A549 (cell line): ENCODE measurements around the gene EPB41L4B. TPM values are rescaled to one million over a fixed set of nuclear protein-coding genes. Genes with fewer than 3 reads are reported as not detected.

Source experiments
- ATAC-seq, 2 experiments: fragments of 200-7000 bp in 1 of 2; fragments of >200 bp in 1 of 2; cut with Nextera tagmentation in 1 of 2; cut with Tn5 transposase in 1 of 2; 3 replicates each; pipeline versions ENCODE4 v1.8.0 to v1.9.1; 2018 to 2020; ENCODE audit warnings: mild to moderate bottlenecking in 1 of 2, moderate library complexity in 1 of 2
- CTCF ChIA-PET: fragments of 300-600 bp; sonication (Branson Sonifier 250); formaldehyde crosslinking; extraction: SDS; loops from one replicate; lab custom pipeline; 2021; ENCODE audit warnings: antibody characterized with exemption, inconsistent platforms; lab: Yijun Ruan, JAX
- POLR2A ChIA-PET: fragments of 350-600 bp; formaldehyde crosslinking; extraction: SDS; loops from one replicate; lab custom pipeline; 2021; ENCODE audit warnings: antibody characterized with exemption, inconsistent platforms; lab: Yijun Ruan, JAX
- DNase-seq, 2 experiments: peaks; one replicate each; pipeline versions ENCODE4 v3.0.0 to v3.0.0-alpha.2; 2011 to 2016; ENCODE audit warnings: low read depth in 1 of 2, low spot score in 1 of 2
- FAIRE-seq: peaks from 2 replicates; lab custom pipeline; 2011; peaks lifted over from hg19 to GRCh38; lab: Jason Lieb, UNC
- H3K27ac ChIP-seq, 2 experiments: fragments of >200 bp; sonication (Bioruptor Twin); formaldehyde crosslinking; 3 replicates each; pipeline ENCODE4 v1.5.1; 2016 to 2017
- H3K4me1 ChIP-seq: fragments of >200 bp; sonication (Bioruptor Twin); formaldehyde crosslinking; 3 replicates; pipeline ENCODE4 v1.6.1; 2016
- H3K4me2 ChIP-seq: fragments of >200 bp; sonication (Bioruptor Twin); formaldehyde crosslinking; 3 replicates; pipeline ENCODE4 v1.6.1; 2016
- H3K4me3 ChIP-seq: fragments of >200 bp; sonication (Bioruptor Twin); formaldehyde crosslinking; 3 replicates; pipeline ENCODE4 v1.5.1; 2016
- H3K9me3 ChIP-seq: fragments of >200 bp; sonication (Bioruptor Twin); formaldehyde crosslinking; 3 replicates; pipeline ENCODE4 v1.6.1; 2016
- CBX8 ChIP-seq: fragments of 200-600 bp; sonication (generic); IDR thresholded peaks from 2 replicates; pipeline ENCODE4 v1.6.1; 2016
- CEBPB ChIP-seq, 2 experiments: fragments of >200 bp in 1 of 2; sonication (Bioruptor Twin) in 1 of 2; formaldehyde crosslinking in 1 of 2; IDR thresholded peaks; 2 replicates each; pipeline ENCODE4 v1.6.1; 2012 to 2016
- EHF ChIP-seq: fragments of 250-450 bp; sonication (Bioruptor Pico); IDR thresholded peaks from 2 replicates; pipeline ENCODE4 v1.5.0; 2020; ENCODE audit warnings: mild to moderate bottlenecking
- HDAC2 ChIP-seq: fragments of 200-600 bp; sonication (generic); IDR thresholded peaks from 2 replicates; pipeline ENCODE4 v1.6.1; 2016
- HOXB13 ChIP-seq: fragments of 250-450 bp; sonication (Bioruptor Pico); IDR thresholded peaks from 2 replicates; pipeline ENCODE4 v1.5.0; 2020; ENCODE audit warnings: low read depth, mild to moderate bottlenecking, moderate library complexity
- JUN ChIP-seq, 2 experiments: fragments of >200 bp; sonication (Bioruptor Twin); formaldehyde crosslinking; IDR thresholded peaks; 2 replicates in 1 of 2; 3 replicates in 1 of 2; pipeline ENCODE4 v1.6.1; 2016 to 2017
- JUNB ChIP-seq: fragments of >200 bp; sonication (Bioruptor Twin); formaldehyde crosslinking; IDR thresholded peaks from 2 replicates; pipeline ENCODE4 v1.6.1; 2016
- MAZ ChIP-seq: fragments of 150-350 bp; IDR thresholded peaks from 2 replicates; pipeline ENCODE4 v1.6.1; 2014; ENCODE audit warnings: antibody characterized with exemption, low read depth, low read length, borderline replicate concordance
- MYC ChIP-seq: IDR thresholded peaks from 2 replicates; pipeline ENCODE4 v1.6.1; 2012; ENCODE audit warnings: mild to moderate bottlenecking, inconsistent platforms, low read length, improper control_type of control experiment, borderline replicate concordance
- NFE2L2 ChIP-seq: fragments of 150-350 bp; conservative IDR thresholded peaks from 2 replicates; pipeline ENCODE4 v1.6.1; 2014; ENCODE audit warnings: low read length
- NR3C1 ChIP-seq: fragments of >200 bp; sonication (Bioruptor Twin); formaldehyde crosslinking; IDR thresholded peaks from 3 replicates; pipeline ENCODE4 v1.6.1; 2017
- PBX3 ChIP-seq: IDR thresholded peaks from 2 replicates; pipeline ENCODE4 v1.6.1; 2012
- PHF8 ChIP-seq: fragments of 200-600 bp; sonication (generic); IDR thresholded peaks from 2 replicates; pipeline ENCODE4 v1.6.1; 2016; ENCODE audit warnings: low read depth, mild to moderate bottlenecking, antibody characterized with exemption, moderate library complexity, borderline replicate concordance
- POLR2A ChIP-seq: IDR thresholded peaks from 2 replicates; pipeline ENCODE4 v1.6.1; 2012; ENCODE audit warnings: mild to moderate bottlenecking, low read length
- RAD21 ChIP-seq, 2 experiments: fragments of >200 bp in 1 of 2; sonication (Bioruptor Twin) in 1 of 2; formaldehyde crosslinking in 1 of 2; IDR thresholded peaks in 1 of 2; conservative IDR thresholded peaks in 1 of 2; 2 replicates in 1 of 2; 3 replicates in 1 of 2; pipeline ENCODE4 v1.6.1; 2012 to 2018; ENCODE audit warnings: inconsistent platforms in 1 of 2
- SMC3 ChIP-seq: fragments of >200 bp; sonication (Bioruptor Twin); formaldehyde crosslinking; IDR thresholded peaks from 3 replicates; pipeline ENCODE4 v1.6.1; 2018; ENCODE audit warnings: inconsistent platforms
- TFCP2L1 ChIP-seq: fragments of 250-450 bp; sonication (Bioruptor Pico); IDR thresholded peaks from 2 replicates; pipeline ENCODE4 v1.5.0; 2021; ENCODE audit warnings: mild to moderate bottlenecking
- TP53 ChIP-seq: fragments of 250-450 bp; sonication (Bioruptor Pico); IDR thresholded peaks from 2 replicates; pipeline ENCODE4 v1.5.0; 2021; ENCODE audit warnings: mild to moderate bottlenecking, moderate library complexity
- ZNF302 ChIP-seq: fragments of 250-450 bp; sonication (Bioruptor Pico); IDR thresholded peaks from 2 replicates; pipeline ENCODE4 v1.9.0; 2021; ENCODE audit warnings: inconsistent platforms, mild to moderate bottlenecking, moderate library complexity
- WGBS: methylation state at CpG from one replicate; pipeline ENCODE4 v1.1.6; 2017; ENCODE audit errors: missing lambda C conversion rate; 5-methylcytosine and 5-hydroxymethylcytosine counted together
- polyA plus RNA-seq, 4 experiments: library from polyadenylated mRNA; depleted of rRNA in 3 of 4; stranded (reverse); fragments of >200 nt; fragmentation: RNase III in 1 of 4; extraction: RNeasy Plus Mini Kit Qiagen cat#74134 plus additional on column Dnase treatment in 1 of 4; gene quantifications; 2 replicates in 3 of 4; 3 replicates in 1 of 4; pipeline ENCODE4 v1.2.3, GENCODE V29; 2011 to 2017
- TF ChIP-seq, protein P1 (sequence below): fragments of 250-450 bp; sonication (Bioruptor Pico); IDR thresholded peaks from 2 replicates; pipeline ENCODE4 v1.5.0; 2020; ENCODE audit warnings: low read depth, mild to moderate bottlenecking, moderate library complexity

Gene EPB41L4B
- polyA plus RNA-seq, 2 of the 4 experiments (the other 2 are of a cell fraction): 7.9 to 22.0 TPM

DNA sequence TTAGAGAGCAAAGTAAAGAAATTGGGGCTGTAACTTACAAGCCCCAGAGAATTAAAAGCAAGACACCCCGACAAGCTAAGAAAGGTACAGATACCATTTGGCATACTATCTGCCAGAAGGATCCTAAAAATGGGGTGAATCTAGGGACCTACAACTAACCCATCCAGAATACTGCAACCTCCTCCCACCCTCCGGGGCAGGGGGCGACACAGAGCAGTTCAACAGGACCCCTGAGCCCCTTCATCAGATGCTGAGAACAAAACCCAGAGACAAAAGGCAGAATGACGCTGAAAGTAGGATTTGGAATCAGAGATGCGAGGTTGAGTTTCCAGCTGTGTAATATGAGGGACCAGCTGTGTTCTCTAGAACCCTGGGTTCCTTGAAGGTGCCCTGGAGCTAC, 71.2 kb downstream of the EPB41L4B start:
- ATAC-seq (no peak), DNase-seq (no peak)
- no peak overlapping the region for H3K4me3 ChIP-seq
- TF ChIP-seq PHF8 (no peak), SMC3 (no peak), NFE2L2 (no peak), ZNF302 (no peak), CBX8 (no peak)
- TF ChIP-seq, protein P1, sequence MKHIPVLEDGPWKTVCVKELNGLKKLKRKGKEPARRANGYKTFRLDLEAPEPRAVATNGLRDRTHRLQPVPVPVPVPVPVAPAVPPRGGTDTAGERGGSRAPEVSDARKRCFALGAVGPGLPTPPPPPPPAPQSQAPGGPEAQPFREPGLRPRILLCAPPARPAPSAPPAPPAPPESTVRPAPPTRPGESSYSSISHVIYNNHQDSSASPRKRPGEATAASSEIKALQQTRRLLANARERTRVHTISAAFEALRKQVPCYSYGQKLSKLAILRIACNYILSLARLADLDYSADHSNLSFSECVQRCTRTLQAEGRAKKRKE (CRISPR knock-in tag): no peak
- TF ChIP-seq, all 56 proteins: peak for 0
- FAIRE-seq: no peak
- Histone ChIP-seq H3K9me3 (no peaks in the 10 kb centered on the region), H3K4me2 (peak overlapping the region; percentile 64; the same call in 2 of the 3 replicates), H3K27ac (peak overlapping the region; percentile 82 to 88), H3K4me1 (peaks cover 72% of the 10 kb centered on the region)
- WGBS: 87% methylated on average over 5 of the region's 5 CpGs
- ChIA-PET CTCF (interaction anchor here (0.6 to 3.6 kb wide), 10 partner anchors 28 to 1787 kb away, joined by 3 to 22 read pairs (median 4); no protein-coding TSS in a partner anchor), POLR2A (interaction anchor here (1.4 kb wide), 1 partner anchor 58 kb away, joined by 3 read pairs; no protein-coding TSS in a partner anchor)

DNA sequence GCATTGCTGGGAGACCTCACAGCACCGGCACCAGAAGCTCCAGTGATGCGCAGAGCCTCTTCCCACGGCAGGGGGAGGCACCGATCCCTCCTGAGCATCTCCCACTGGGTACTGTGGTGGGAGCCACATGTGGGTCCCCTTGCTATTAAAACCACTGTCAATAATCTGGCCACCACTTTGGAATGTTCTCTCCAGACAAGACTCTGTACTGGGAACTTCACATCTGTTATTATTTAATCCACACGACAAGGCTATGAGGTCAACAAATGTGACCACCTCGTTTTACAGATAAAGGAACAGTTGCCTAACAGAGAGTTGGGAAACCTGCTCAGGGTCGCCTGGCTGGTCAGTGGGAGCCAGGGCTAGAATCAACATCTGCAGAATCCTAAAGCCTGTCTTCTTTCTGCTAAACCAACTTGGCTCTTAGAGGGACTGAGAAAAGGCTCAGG, 72.7 kb downstream of the EPB41L4B start:
- H3K9me3 ChIP-seq: no peaks in the 10 kb centered on the region
- 43% methylated on average over 7 of the region's 7 CpGs for WGBS
- no peak for FAIRE-seq
- TF ChIP-seq TFCP2L1: no peak
- TF ChIP-seq CEBPB (IDR thresholded peaks at IDR 0.05): peak in 1 of 2 experiments; percentile 39; a peak in 1 of 4 replicates
- peak; percentile 29; the same call in 1 of the 3 replicates for TF ChIP-seq SMC3
- peak in 1 of 2 experiments; percentile 24; a peak in 1 of 5 replicates for TF ChIP-seq RAD21 (conservative IDR thresholded peaks at IDR 0.05 in 1 of 2, IDR thresholded peaks at IDR 0.05 in 1 of 2)
- no peak for TF ChIP-seq TP53 (CRISPR knock-in tag)
- TF ChIP-seq, all 56 proteins: peak for 3
- ChIA-PET POLR2A (no interaction called here), CTCF (interaction anchor here (0.6 to 1.9 kb wide), 5 partner anchors 13 to 68 kb away, joined by 3 to 7 read pairs (median 3); no protein-coding TSS in a partner anchor)
- Histone ChIP-seq H3K4me3 (no peak overlapping the region), H3K27ac (peak overlapping the region; percentile 65 to 82; a peak in 5 of 6 replicates), H3K4me2 (peak overlapping the region; percentile 59), H3K4me1 (peaks cover 57% of the 10 kb centered on the region)
- DNase-seq: peak; percentile 43 to 46
- peak in 1 of 2 experiments; percentile 34; a peak in 3 of 6 replicates for ATAC-seq

- H3K4me2 ChIP-seq: no peak overlapping the region; the same call in 2 of the 3 replicates
- ATAC-seq (no peak), FAIRE-seq (no peak), DNase-seq (no peak)
- H3K4me3 ChIP-seq: no peak overlapping the region
- ChIA-PET POLR2A (no interaction called here), CTCF (interaction anchor here (0.9 to 1.9 kb wide), 7 partner anchors 10 to 98 kb away, joined by 3 to 7 read pairs (median 3); no protein-coding TSS in a partner anchor)
- TF ChIP-seq JUNB: no peak
- no peak for TF ChIP-seq MYC
- no peak for TF ChIP-seq HDAC2
- TF ChIP-seq EHF (CRISPR knock-in tag): no peak
- no peak for TF ChIP-seq MAZ
- TF ChIP-seq POLR2A: no peak
- no peak for TF ChIP-seq JUN (IDR thresholded peaks at IDR 0.05)
- TF ChIP-seq PBX3: no peak
- TF ChIP-seq HOXB13 (CRISPR knock-in tag): no peak
- H3K27ac ChIP-seq: peak overlapping the region in 1 of 2 experiments; percentile 82; a peak in 1 of 6 replicates
- peaks cover 48% of the 10 kb centered on the region for H3K4me1 ChIP-seq
- H3K9me3 ChIP-seq: no peaks in the 10 kb centered on the region
Measured at GRCh38 chr9:109247228-109247627, 73.6 kb downstream of the EPB41L4B start.

DNA sequence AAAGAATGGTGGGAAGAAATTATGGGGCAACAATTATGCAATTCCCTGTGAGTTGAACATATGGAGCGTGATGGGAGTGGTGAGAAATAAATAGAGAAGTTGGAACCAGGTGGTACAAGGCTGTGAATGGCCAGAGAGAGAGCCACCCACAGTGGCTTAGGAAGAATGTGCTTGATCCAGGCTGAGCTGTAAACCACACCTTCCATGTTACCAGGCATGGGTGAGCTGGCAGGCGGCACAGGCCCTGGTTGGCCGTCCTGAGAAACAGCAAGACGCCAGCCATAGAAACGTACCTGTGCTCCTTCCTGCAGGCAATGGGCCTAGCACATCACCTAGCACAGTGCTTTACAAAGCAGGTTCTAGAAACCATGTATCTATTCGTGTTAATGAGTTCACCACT, 74.3 kb downstream of the EPB41L4B start:
- peaks cover 41% of the 10 kb centered on the region for H3K4me1 ChIP-seq
- FAIRE-seq: no peak
- no peak overlapping the region for H3K4me2 ChIP-seq
- ChIA-PET POLR2A (no interaction called here), CTCF (interaction anchor here (0.9 to 1.8 kb wide), 5 partner anchors 11 to 99 kb away, joined by 3 to 6 read pairs (median 4); no protein-coding TSS in a partner anchor)
- DNase-seq: no peak
- no peak overlapping the region for H3K4me3 ChIP-seq
- WGBS: 89% methylated on average over 6 of the region's 6 CpGs
- no peaks in the 10 kb centered on the region for H3K9me3 ChIP-seq
- peak overlapping the region in 1 of 2 experiments; percentile 82; a peak in 1 of 6 replicates for H3K27ac ChIP-seq
- TF ChIP-seq MAZ (no peak), NR3C1 (no peak)
- no peak for ATAC-seq
